GM12864 (cell line): Measurements from ENCODE around the gene BBOF1.

Experiments used
- DNase-seq: peaks from one replicate; pipeline ENCODE4 v3.0.0-alpha.2; 2011; ENCODE audit warnings: low read depth
- H3K4me3 ChIP-seq: 2 replicates; pipeline ENCODE4 v1.5.1; 2011; ENCODE audit warnings: mild to moderate bottlenecking, low read depth, low read length, control low read depth
- CTCF ChIP-seq: IDR thresholded peaks from 2 replicates; pipeline ENCODE4 v1.5.1; 2011; ENCODE audit warnings: low read depth, mild to moderate bottlenecking, moderate library complexity, low read length, control low read depth, inconsistent platforms; ENCODE audit errors: missing control alignments

Gene BBOF1

DNA sequence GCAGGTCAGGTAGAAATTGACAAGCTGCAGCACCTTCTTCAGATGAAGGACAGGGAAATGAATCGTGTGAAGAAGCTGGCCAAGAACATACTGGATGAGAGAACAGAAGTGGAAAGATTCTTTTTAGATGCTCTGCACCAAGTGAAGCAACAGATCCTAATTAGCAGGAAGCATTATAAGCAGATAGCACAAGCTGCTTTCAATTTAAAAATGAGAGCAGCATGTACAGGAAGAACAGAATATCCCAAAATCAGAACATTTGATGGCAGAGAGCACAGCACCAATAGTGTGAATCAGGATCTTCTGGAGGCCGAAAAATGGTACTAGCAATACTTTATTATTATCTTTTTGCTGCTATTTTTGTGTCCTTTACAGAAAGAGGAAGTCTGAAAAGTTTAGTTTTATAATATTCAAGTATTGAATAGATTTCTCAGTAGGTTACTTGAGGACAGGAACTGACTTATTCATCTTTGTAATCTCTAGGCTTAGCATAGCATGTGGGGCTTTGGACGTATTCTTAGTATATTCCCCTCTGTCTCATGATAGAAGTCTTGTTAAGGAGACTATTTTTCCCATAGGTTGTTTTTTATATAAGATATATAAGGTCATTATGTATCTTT lies 30.8 kb downstream of the BBOF1 start:
- no peak for DNase-seq
- H3K4me3 ChIP-seq, result no peak overlapping the region
- no peak for TF ChIP-seq CTCF

DNA sequence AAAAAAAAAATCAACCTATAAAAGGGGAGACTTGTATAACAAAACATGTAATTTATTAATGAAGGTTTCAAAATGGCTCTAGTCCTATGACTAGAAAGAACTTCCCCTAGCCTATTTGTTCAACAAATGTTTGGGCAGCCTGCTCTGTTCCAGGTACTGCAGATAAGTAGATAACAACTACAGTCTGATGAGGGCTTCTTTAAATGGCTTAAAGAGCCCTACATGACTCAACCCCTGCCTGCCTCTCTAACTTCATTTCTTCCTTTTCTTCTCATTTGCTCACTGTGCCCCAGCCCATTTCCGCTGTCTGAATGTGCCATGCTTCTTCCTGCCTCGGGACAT lies 43.6 kb downstream of the BBOF1 start:
- TF ChIP-seq CTCF, result no peak
- no peak for DNase-seq
- H3K4me3 ChIP-seq, result no peak overlapping the region

DNA sequence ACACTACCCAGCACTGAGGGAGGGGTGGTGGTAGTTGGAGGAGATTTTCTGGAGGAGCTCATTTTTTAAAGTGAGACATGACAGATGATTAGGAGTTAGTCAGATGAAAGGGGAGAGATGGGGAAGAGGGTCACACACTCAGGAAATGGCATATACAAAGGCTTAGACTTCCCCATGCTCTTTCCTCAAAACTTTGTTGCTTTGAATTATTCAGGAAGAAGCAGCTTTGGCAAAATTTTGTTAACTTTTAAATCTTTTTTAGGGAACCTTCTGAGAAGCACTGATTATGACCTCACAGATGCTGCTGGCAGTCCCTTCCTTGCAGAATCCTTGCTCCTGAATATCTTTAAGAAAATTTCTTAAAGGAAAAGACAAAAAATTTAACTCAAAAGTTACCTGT lies 45.3 kb downstream of the BBOF1 start:
- H3K4me3 ChIP-seq, result no peak overlapping the region
- no peak for TF ChIP-seq CTCF
- no peak for DNase-seq

GRCh38 chr14:74064883-74065282 lies 45.7 kb downstream of the BBOF1 start:
- no peak for DNase-seq
- no peak overlapping the region for H3K4me3 ChIP-seq
- TF ChIP-seq CTCF, result no peak

- no peak for DNase-seq
- TF ChIP-seq CTCF, result no peak
- H3K4me3 ChIP-seq, result no peak overlapping the region
Measured at GRCh38 chr14:74065746-74066575, 46.8 kb downstream of the BBOF1 start.

GRCh38 chr14:74077401-74077800 lies 58.3 kb downstream of the BBOF1 start:
- DNase-seq, result no peak
- H3K4me3 ChIP-seq, result no peak overlapping the region
- no peak for TF ChIP-seq CTCF
